ENCODE measurements around the gene NUDT7.

The NUDT7 gene

DNA sequence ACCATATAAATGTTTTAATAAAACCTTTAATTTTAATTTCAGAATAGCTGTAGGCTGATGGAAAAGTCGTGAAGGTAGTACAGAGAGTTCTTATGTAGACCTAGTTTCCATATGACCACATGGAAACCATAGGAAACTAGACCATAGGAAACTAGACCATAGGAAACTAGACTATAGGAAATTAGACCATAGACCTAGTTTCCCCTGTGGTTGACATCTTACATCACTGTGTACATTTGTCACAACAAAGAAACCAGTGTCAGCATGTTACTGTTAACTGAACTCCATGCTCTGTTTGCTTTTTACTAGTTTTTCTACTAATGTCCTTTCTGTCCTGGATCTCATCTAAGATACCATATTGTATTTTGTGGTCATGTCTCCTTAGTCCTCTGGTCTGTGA lies 14.6 kb downstream of the NUDT7 start:
- Histone ChIP-seq H3K9me3 (ENCODE audit: low read depth, low read length) (no peaks in the 10 kb centered on the region), H3K9ac (ENCODE audit: insufficient read length) (no peak overlapping the region)

DNA sequence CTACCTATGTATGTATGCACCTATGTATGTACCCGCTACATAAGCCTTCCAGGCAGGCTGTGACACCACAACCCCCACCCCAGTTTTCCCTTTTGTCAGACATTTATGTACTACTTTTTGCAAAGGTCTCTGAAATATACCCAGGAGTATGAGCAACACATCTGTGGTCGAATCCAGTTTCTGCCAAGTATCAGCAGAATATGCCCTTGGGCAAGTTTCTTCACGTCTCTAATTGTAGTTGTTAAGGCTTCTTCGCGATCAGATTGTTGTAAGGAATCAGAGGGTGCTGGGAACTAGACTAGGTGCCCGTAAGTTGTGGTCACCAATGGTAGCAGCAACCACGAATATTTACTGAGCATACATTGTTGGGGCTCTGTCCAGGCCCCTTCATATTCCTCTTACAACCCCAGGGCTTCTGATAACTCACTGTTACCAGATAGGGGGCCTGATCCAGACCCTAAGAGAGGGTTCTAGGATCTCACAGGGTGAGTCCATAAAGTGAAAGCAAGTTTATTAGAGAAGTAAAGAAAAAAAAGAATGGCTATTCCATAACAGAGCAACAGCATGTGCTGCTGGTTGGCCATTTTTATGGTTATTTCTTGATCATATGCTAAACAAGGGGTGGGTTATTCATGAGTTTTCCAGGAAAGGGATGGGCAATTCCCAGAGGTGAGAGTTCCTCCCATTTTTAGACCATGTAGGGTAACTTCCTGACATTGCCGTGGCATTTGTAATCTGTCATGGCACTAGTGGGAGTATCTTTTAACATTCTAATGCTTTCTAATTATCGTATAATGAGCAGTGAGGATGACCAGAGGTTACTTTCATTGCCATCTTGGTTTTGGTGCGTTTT lies 16.6 kb downstream of the NUDT7 start:
- no peak for DNase-seq (ENCODE audit: low read depth, low spot score)
- H3K36me3 ChIP-seq (ENCODE audit: insufficient read depth, low read length), result no peaks in the 10 kb centered on the region
- H3K9me3 ChIP-seq (ENCODE audit: low read depth, low read length), result no peaks in the 10 kb centered on the region
- TF ChIP-seq EZH2 (IDR thresholded peaks at IDR 0.05) (no peak), FOXP2 (optimal IDR thresholded peaks at IDR 0.05; ENCODE audit: control extremely low read depth, extremely low read length, insufficient read depth) (no peak), POLR2AphosphoS5 (IDR thresholded peaks at IDR 0.05; ENCODE audit: borderline replicate concordance, low read depth, low read length) (no peak)
- no peak overlapping the region for H3K27ac ChIP-seq
- no peak overlapping the region for H3K9ac ChIP-seq (ENCODE audit: insufficient read length)
- H3K4me3 ChIP-seq, result no peak overlapping the region

More for the DNA sequence above, 14.6 kb downstream of the NUDT7 start:
- Histone ChIP-seq H3K4me3 (no peak overlapping the region), H3K36me3 (ENCODE audit: insufficient read depth, low read length) (no peaks in the 10 kb centered on the region), H3K27ac (no peak overlapping the region)
- DNase-seq (ENCODE audit: low read depth, low spot score), result no peak
- TF ChIP-seq POLR2AphosphoS5 (IDR thresholded peaks at IDR 0.05; ENCODE audit: borderline replicate concordance, low read depth, low read length) (no peak), FOXP2 (optimal IDR thresholded peaks at IDR 0.05; ENCODE audit: control extremely low read depth, extremely low read length, insufficient read depth) (no peak), EZH2 (IDR thresholded peaks at IDR 0.05) (no peak)

DNA sequence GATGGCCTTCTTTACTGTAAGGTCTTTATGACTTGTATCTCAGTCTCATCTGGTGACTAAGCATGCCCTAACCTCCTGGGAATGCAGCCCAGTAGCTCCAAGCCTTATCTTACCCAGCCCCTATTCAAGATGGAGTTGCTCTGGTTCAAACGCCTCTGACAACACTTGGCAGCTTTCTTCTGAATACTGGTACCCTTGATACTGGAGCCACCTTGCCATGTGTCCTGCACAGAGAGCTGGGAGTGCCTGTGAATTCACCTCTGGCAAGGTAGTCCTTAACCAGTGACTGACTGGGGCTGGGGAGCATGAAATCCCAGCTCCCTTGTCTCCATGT lies 17.2 kb downstream of the NUDT7 start:
- TF ChIP-seq POLR2AphosphoS5 (IDR thresholded peaks at IDR 0.05; ENCODE audit: borderline replicate concordance, low read depth, low read length) (no peak), EZH2 (IDR thresholded peaks at IDR 0.05) (no peak), FOXP2 (optimal IDR thresholded peaks at IDR 0.05; ENCODE audit: control extremely low read depth, extremely low read length, insufficient read depth) (no peak)
- H3K9me3 ChIP-seq (ENCODE audit: low read depth, low read length), result no peaks in the 10 kb centered on the region
- no peak overlapping the region for H3K9ac ChIP-seq (ENCODE audit: insufficient read length)
- H3K27ac ChIP-seq, result no peak overlapping the region
- no peaks in the 10 kb centered on the region for H3K36me3 ChIP-seq (ENCODE audit: insufficient read depth, low read length)
- DNase-seq (ENCODE audit: low read depth, low spot score), result no peak
- no peak overlapping the region for H3K4me3 ChIP-seq

DNA sequence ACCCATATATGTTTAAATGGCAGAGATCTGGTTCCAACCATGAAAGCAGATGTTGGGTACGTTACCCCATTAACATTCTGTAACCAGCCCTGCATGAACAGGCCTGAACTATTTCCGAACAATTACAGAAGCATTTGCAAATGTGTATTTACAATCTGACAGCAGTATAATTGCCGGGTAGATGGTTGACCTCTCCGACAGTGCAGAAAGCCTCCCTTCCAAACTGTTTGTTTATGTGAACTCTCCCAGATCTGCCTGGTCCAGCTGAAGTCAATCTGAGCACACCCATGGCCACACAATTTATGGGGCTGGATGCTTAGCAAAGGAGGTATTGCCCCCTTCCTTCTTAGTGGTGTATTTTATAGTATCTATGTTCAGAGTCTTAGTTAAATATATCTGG lies 21.8 kb downstream of the NUDT7 start:
- no peaks in the 10 kb centered on the region for H3K36me3 ChIP-seq (ENCODE audit: insufficient read depth, low read length)
- no peak for TF ChIP-seq EZH2 (IDR thresholded peaks at IDR 0.05)
- no peak for TF ChIP-seq FOXP2 (optimal IDR thresholded peaks at IDR 0.05; ENCODE audit: control extremely low read depth, extremely low read length, insufficient read depth)
- no peak for TF ChIP-seq POLR2AphosphoS5 (IDR thresholded peaks at IDR 0.05; ENCODE audit: borderline replicate concordance, low read depth, low read length)
- no peak overlapping the region for H3K4me3 ChIP-seq
- no peaks in the 10 kb centered on the region for H3K9me3 ChIP-seq (ENCODE audit: low read depth, low read length)
- no peak overlapping the region for H3K27ac ChIP-seq
- no peak for DNase-seq (ENCODE audit: low read depth, low spot score)
- H3K9ac ChIP-seq (ENCODE audit: insufficient read length), result no peak overlapping the region

DNA sequence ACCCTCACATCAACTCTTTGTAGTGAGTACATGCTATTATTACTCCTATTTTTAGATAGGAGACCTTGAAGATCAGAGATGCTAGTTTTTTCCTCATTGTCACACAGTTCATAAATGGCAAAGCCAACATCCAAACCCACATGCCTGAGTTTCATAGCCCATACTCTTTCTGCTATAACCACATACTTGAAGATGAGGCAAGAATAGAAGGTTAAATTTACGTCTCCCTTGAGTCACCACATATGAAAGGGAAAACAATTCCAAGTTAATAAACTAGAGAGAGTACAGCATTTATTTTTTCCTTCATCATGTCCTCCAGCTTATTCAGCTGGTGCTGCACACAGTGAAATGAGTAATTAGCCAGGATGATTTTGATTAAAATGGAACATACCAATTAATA lies 23.7 kb downstream of the NUDT7 start:
- TF ChIP-seq FOXP2 (optimal IDR thresholded peaks at IDR 0.05; ENCODE audit: control extremely low read depth, extremely low read length, insufficient read depth), result no peak
- TF ChIP-seq POLR2AphosphoS5 (IDR thresholded peaks at IDR 0.05; ENCODE audit: borderline replicate concordance, low read depth, low read length), result no peak
- no peak for TF ChIP-seq EZH2 (IDR thresholded peaks at IDR 0.05)
- Histone ChIP-seq H3K9ac (ENCODE audit: insufficient read length) (no peak overlapping the region), H3K9me3 (ENCODE audit: low read depth, low read length) (no peaks in the 10 kb centered on the region), H3K27ac (no peak overlapping the region), H3K36me3 (ENCODE audit: insufficient read depth, low read length) (no peaks in the 10 kb centered on the region), H3K4me3 (no peak overlapping the region)
- DNase-seq (ENCODE audit: low read depth, low spot score), result no peak

DNA sequence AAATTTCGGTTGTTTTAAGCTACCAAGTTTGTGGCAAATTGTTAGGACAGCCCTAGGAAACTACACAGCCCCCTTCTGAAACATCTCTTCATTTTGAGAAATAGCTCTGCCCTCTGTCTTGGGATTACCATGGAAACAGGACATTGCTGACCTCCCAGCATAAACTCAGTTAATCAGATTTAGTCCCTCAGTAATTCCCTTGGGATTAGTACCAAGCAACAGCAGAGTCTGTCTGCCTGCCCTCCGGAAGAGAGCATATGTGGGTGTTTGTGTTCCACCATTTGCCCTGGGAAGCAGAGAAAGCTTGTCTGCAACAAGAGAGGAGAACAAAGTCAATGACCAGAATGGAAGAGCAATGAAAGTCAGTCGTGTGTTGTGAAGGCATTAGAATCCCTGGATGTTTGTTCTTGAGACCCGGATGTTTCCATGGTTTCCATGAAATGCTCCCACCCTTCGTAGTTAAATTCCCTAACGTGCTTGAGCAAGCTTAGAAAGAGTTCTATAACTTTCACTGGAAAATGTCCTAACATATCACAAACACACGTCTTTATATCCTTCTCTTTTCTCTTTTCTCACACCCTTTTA lies 26.2 kb downstream of the NUDT7 start:
- TF ChIP-seq FOXP2 (optimal IDR thresholded peaks at IDR 0.05; ENCODE audit: control extremely low read depth, extremely low read length, insufficient read depth) (no peak), POLR2AphosphoS5 (IDR thresholded peaks at IDR 0.05; ENCODE audit: borderline replicate concordance, low read depth, low read length) (no peak), EZH2 (IDR thresholded peaks at IDR 0.05) (no peak)
- Histone ChIP-seq H3K36me3 (ENCODE audit: insufficient read depth, low read length) (no peaks in the 10 kb centered on the region), H3K27ac (no peak overlapping the region), H3K9ac (ENCODE audit: insufficient read length) (no peak overlapping the region), H3K9me3 (ENCODE audit: low read depth, low read length) (no peaks in the 10 kb centered on the region), H3K4me3 (no peak overlapping the region)
- DNase-seq (ENCODE audit: low read depth, low spot score), result no peak

DNA sequence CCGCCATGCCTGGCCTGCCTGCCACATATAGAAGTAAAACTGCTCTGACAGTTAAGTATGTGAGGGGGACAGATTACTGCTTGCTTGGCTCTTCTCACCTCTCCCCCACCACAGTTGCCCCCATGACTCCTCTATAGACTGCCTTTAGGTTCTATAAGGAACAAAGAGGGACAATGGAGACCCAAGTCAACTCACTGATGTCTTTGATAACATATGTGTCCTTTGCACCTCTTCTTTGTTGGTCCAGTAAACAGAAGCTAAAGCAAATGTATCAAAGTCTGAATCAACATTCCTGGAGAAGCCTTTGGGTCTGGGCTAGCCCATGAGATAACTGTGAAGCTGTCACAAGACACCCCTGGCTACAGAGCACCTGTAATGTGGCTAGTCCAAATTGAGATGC lies 27.1 kb downstream of the NUDT7 start:
- no peak for TF ChIP-seq EZH2 (IDR thresholded peaks at IDR 0.05)
- TF ChIP-seq POLR2AphosphoS5 (IDR thresholded peaks at IDR 0.05; ENCODE audit: borderline replicate concordance, low read depth, low read length), result no peak
- TF ChIP-seq FOXP2 (optimal IDR thresholded peaks at IDR 0.05; ENCODE audit: control extremely low read depth, extremely low read length, insufficient read depth), result no peak
- no peak for DNase-seq (ENCODE audit: low read depth, low spot score)
- no peaks in the 10 kb centered on the region for H3K36me3 ChIP-seq (ENCODE audit: insufficient read depth, low read length)
- H3K27ac ChIP-seq, result no peak overlapping the region
- no peaks in the 10 kb centered on the region for H3K9me3 ChIP-seq (ENCODE audit: low read depth, low read length)
- no peak overlapping the region for H3K4me3 ChIP-seq
- H3K9ac ChIP-seq (ENCODE audit: insufficient read length), result no peak overlapping the region

DNA sequence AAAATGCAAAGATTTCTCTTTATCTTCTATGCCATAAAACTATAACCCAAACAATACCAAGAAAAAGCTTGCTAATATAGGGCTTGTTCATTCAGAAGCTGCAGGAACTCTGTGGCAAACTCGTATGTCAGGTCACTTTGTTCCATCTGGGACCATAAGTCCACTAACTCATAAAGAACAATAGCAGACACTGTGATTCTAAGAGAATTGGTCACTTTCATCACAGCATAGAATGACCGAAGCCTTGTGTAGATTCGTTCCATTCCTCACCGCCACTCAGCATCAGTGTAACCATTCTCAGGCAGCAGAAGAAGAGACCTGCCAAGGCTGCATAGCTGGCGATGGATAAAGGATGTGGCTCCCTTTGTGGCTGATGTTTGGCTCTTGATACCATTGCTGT lies 35.7 kb downstream of the NUDT7 start:
- TF ChIP-seq EZH2 (IDR thresholded peaks at IDR 0.05), result no peak
- TF ChIP-seq POLR2AphosphoS5 (IDR thresholded peaks at IDR 0.05; ENCODE audit: borderline replicate concordance, low read depth, low read length), result no peak
- no peak for TF ChIP-seq FOXP2 (optimal IDR thresholded peaks at IDR 0.05; ENCODE audit: control extremely low read depth, extremely low read length, insufficient read depth)
- no peak overlapping the region for H3K9ac ChIP-seq (ENCODE audit: insufficient read length)
- no peak for DNase-seq (ENCODE audit: low read depth, low spot score)
- H3K9me3 ChIP-seq (ENCODE audit: low read depth, low read length), result no peaks in the 10 kb centered on the region
- H3K4me3 ChIP-seq, result no peak overlapping the region
- no peaks in the 10 kb centered on the region for H3K36me3 ChIP-seq (ENCODE audit: insufficient read depth, low read length)
- H3K27ac ChIP-seq, result no peak overlapping the region

Measured in SK-N-MC (cell line).